ENCODE results near the gene SERP1. TPM values are rescaled to one million over a fixed set of nuclear protein-coding genes. Genes with fewer than 3 reads are reported as not detected.
"Not testable (repeated sequence)": the region's sequence is repeated elsewhere in the genome, so short reads cannot be mapped to it uniquely, and the experiment has no call there.

Gene SERP1
- total RNA-seq, 1 donor from 2014 or later, result 120 TPM

DNA sequence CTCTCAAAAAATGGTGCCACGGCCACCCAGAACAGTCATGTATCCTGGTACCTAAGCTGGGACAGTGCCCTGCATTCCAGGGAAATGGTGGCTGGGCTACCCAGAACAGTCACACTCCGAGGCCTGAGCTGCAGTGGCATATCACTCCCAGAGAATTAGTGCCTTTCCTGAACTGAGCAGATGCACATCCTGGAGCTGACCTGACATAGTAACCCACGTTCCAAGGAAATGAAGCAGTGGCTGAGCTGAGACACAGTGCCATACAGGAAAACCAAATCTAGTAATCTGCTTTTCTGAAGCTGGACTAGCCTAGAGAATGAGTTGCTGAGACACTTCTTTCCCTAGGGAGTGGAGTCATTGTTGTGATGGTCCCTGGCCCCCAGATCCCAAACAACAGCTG, 41.8 kb downstream of the SERP1 start:
- no peak overlapping the region for H3K27ac Mint-ChIP-seq
- Histone ChIP-seq H3K9me3 (ENCODE audit: low read depth) (no peaks in the 10 kb centered on the region), H2AFZ (replicated peaks) (no peak overlapping the region), H3F3A (ENCODE audit: low read depth) (no peaks in the 10 kb centered on the region), H3K9ac (no peak overlapping the region), H3K27me3 (no peaks in the 10 kb centered on the region), H3K36me3 (no peaks in the 10 kb centered on the region), H3K4me1 (no peaks in the 10 kb centered on the region), H3K79me2 (ENCODE audit: low read depth) (no peaks in the 10 kb centered on the region), H4K20me1 (ENCODE audit: low read depth) (no peaks in the 10 kb centered on the region), H3K4me2 (no peak overlapping the region), H3K27ac (no peak overlapping the region), H3K4me3 (no peak overlapping the region)
- H3K36me3 Mint-ChIP-seq, result peaks cover 5% of the 10 kb centered on the region
- peaks cover 23% of the 10 kb centered on the region for H3K9me3 Mint-ChIP-seq
- no peak for DNase-seq (ENCODE audit: low spot score)
- no peaks in the 10 kb centered on the region for H3K27me3 Mint-ChIP-seq (ENCODE audit: insufficient read depth, low read depth)
- H3K4me3 Mint-ChIP-seq, result no peak overlapping the region
- no peak for TF ChIP-seq EZH2 (IDR thresholded peaks at IDR 0.05)
- no peak for TF ChIP-seq EZH2phosphoT487 (IDR thresholded peaks at IDR 0.05)
- TF ChIP-seq, protein P1, sequence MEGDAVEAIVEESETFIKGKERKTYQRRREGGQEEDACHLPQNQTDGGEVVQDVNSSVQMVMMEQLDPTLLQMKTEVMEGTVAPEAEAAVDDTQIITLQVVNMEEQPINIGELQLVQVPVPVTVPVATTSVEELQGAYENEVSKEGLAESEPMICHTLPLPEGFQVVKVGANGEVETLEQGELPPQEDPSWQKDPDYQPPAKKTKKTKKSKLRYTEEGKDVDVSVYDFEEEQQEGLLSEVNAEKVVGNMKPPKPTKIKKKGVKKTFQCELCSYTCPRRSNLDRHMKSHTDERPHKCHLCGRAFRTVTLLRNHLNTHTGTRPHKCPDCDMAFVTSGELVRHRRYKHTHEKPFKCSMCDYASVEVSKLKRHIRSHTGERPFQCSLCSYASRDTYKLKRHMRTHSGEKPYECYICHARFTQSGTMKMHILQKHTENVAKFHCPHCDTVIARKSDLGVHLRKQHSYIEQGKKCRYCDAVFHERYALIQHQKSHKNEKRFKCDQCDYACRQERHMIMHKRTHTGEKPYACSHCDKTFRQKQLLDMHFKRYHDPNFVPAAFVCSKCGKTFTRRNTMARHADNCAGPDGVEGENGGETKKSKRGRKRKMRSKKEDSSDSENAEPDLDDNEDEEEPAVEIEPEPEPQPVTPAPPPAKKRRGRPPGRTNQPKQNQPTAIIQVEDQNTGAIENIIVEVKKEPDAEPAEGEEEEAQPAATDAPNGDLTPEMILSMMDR (IDR thresholded peaks at IDR 0.05), result no peak
- H3K4me1 Mint-ChIP-seq, result no peaks in the 10 kb centered on the region

DNA sequence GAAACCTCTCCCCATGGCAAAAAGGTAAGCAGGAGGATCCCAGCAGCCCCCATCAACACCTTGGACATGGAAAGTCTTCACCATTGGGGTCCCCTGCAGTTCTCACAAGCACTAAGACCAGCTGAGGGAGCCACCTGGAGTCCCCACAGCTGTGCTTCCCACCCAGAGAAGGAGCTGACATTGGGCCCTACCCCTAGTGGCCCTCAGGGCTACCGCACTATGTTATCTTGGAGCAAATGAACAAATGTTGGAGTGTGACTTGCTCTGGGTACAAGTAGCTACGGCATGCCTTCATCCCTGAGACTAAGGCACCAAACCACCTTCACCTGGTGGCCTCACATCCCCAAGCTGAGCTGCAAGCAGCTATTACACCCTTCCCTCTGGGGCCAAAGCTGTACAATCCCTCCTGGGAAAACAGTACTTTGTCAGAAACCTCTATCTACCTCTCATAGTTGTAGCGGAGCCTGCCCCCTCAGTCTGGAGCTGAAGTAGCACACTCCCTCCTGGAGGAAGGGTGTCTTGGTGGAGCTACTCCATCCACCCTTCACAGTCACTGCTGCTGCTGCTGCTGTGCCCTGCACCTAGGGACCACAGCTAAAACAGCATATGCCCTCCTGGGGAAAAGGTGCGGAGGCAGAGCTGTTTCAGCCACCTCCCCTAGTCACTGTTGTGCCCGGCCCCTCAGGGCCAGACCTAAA, 42.7 kb downstream of the SERP1 start:
- Histone ChIP-seq H3K9me3 (ENCODE audit: low read depth) (no peaks in the 10 kb centered on the region), H3K27ac (no peak overlapping the region), H3F3A (ENCODE audit: low read depth) (no peaks in the 10 kb centered on the region), H3K4me1 (no peaks in the 10 kb centered on the region), H3K4me2 (no peak overlapping the region), H3K9ac (no peak overlapping the region), H2AFZ (replicated peaks) (no peak overlapping the region), H3K79me2 (ENCODE audit: low read depth) (no peaks in the 10 kb centered on the region), H3K4me3 (no peak overlapping the region), H3K27me3 (no peaks in the 10 kb centered on the region), H4K20me1 (ENCODE audit: low read depth) (no peaks in the 10 kb centered on the region), H3K36me3 (no peaks in the 10 kb centered on the region)
- Mint-ChIP-seq H3K27ac (no peak overlapping the region), H3K4me3 (no peak overlapping the region), H3K36me3 (peaks cover 5% of the 10 kb centered on the region), H3K4me1 (no peaks in the 10 kb centered on the region), H3K27me3 (ENCODE audit: insufficient read depth, low read depth) (no peaks in the 10 kb centered on the region), H3K9me3 (peaks cover 23% of the 10 kb centered on the region)
- TF ChIP-seq, protein P1 (IDR thresholded peaks at IDR 0.05), result no peak
- TF ChIP-seq EZH2 (IDR thresholded peaks at IDR 0.05) (no peak), EZH2phosphoT487 (IDR thresholded peaks at IDR 0.05) (no peak)
- no peak for DNase-seq (ENCODE audit: low spot score)

DNA sequence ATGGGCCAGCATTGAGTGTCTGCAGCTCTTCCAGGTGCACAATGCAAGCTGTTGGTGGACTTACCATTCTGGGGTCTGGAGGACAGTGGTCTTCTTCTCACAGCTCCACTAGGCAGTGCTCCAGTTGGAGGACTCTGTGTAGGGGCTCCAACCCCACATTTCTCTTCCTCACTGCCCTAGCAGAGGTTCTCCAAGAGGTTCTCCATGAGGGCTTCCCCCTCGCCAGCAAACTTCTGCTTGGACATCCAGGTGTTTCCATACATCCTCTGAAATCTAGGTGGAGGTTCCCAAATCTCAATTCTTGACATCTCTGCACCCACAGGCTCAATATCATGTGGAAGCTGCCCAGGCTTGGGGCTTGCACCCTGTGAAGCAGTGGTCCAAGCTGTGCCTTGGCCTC, 45.3 kb downstream of the SERP1 start:
- not testable (repeated sequence) for H3K4me3 Mint-ChIP-seq; H3K36me3 Mint-ChIP-seq; H3K27me3 ChIP-seq; H3K79me2 ChIP-seq (ENCODE audit: low read depth); H3K4me2 ChIP-seq; H3F3A ChIP-seq (ENCODE audit: low read depth); H3K9me3 ChIP-seq (ENCODE audit: low read depth); H4K20me1 ChIP-seq (ENCODE audit: low read depth); H3K27ac Mint-ChIP-seq; H3K36me3 ChIP-seq; H3K9ac ChIP-seq; H3K4me1 ChIP-seq; DNase-seq (ENCODE audit: low spot score); H3K27ac ChIP-seq; H3K27me3 Mint-ChIP-seq (ENCODE audit: insufficient read depth, low read depth); H3K4me1 Mint-ChIP-seq; H2AFZ ChIP-seq (replicated peaks); H3K4me3 ChIP-seq
- peaks cover 20% of the 10 kb centered on the region for H3K9me3 Mint-ChIP-seq

DNA sequence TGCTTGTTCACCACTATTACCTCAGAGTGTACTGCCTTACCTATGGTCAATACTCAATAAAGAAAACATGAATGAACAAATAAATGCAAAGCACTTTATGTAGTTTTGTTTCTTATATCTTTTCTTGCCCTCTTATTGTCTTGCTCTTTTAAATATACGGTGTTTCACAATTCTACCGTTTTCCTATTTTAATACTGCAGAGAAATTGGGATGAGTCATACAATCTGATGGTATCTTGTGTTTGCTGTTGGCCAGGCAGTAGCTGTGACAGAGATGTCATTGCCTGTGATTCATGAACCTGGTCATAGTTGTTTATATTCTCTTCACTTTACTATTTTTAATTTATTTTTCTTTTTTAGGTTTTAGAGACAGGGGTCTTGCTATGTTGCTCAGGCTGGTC, 48.3 kb downstream of the SERP1 start:
- no peak overlapping the region for H3K4me2 ChIP-seq
- DNase-seq (ENCODE audit: low spot score), result no peak
- peaks cover 3% of the 10 kb centered on the region for H3K27me3 Mint-ChIP-seq (ENCODE audit: insufficient read depth, low read depth)
- H3K27ac ChIP-seq, result no peak overlapping the region
- no peak overlapping the region for H3K4me3 Mint-ChIP-seq
- no peak overlapping the region for H2AFZ ChIP-seq (replicated peaks)
- H3F3A ChIP-seq (ENCODE audit: low read depth), result peaks cover 4% of the 10 kb centered on the region
- peaks cover 18% of the 10 kb centered on the region for H3K9me3 Mint-ChIP-seq
- H3K79me2 ChIP-seq (ENCODE audit: low read depth), result no peaks in the 10 kb centered on the region
- peaks cover 18% of the 10 kb centered on the region for H3K4me1 Mint-ChIP-seq
- no peak overlapping the region for H3K27ac Mint-ChIP-seq
- H3K9ac ChIP-seq, result no peak overlapping the region
- peaks cover 5% of the 10 kb centered on the region for H3K36me3 Mint-ChIP-seq
- H3K4me1 ChIP-seq, result peaks cover 8% of the 10 kb centered on the region
- no peak overlapping the region for H3K4me3 ChIP-seq
- TF ChIP-seq, protein P1 (IDR thresholded peaks at IDR 0.05), result no peak
- TF ChIP-seq EZH2 (IDR thresholded peaks at IDR 0.05) (no peak), EZH2phosphoT487 (IDR thresholded peaks at IDR 0.05) (no peak)
- H4K20me1 ChIP-seq (ENCODE audit: low read depth), result no peaks in the 10 kb centered on the region
- no peaks in the 10 kb centered on the region for H3K9me3 ChIP-seq (ENCODE audit: low read depth)
- no peaks in the 10 kb centered on the region for H3K27me3 ChIP-seq
- H3K36me3 ChIP-seq, result no peaks in the 10 kb centered on the region
